ENCODE results near the gene ARMC9. TPM values are rescaled to one million over a fixed set of nuclear protein-coding genes. Genes with fewer than 3 reads are reported as not detected.
"Not testable (repeated sequence)": the region's sequence is repeated elsewhere in the genome, so short reads cannot be mapped to it uniquely, and the experiment has no call there.

The ARMC9 gene
- total and polyA plus RNA-seq, 7 donors, result 2.4 to 95.3 (median 24.3) TPM

GRCh38 chr2:231246171-231246842, 47.9 kb downstream of the ARMC9 start:
- no peak for DNase-seq
- Histone ChIP-seq H3K4me1 (peaks cover 0 to 9% (median under 1%) of the 10 kb centered on the region in 4 donors), H3K36me3 (peaks cover 0 to 26% (median 6%) of the 10 kb centered on the region in 4 donors), H3K27me3 (no peaks in the 10 kb centered on the region), H3K4me3 (no peak overlapping the region), H3K27ac (no peak overlapping the region), H3K9me3 (no peaks in the 10 kb centered on the region)
- intact Hi-C loops (cut with DNase I), result no loop called here
- 75 to 89% methylated on average over 7 of the region's 7 CpGs for WGBS, 2 donors
- no peak for TF ChIP-seq EP300 (IDR thresholded peaks at IDR 0.05)
- TF ChIP-seq POLR2AphosphoS5 (IDR thresholded peaks at IDR 0.05), result no peak
- TF ChIP-seq CTCF (IDR thresholded peaks at IDR 0.05), result no peak
- no peak for TF ChIP-seq POLR2A (IDR thresholded peaks at IDR 0.05)

DNA sequence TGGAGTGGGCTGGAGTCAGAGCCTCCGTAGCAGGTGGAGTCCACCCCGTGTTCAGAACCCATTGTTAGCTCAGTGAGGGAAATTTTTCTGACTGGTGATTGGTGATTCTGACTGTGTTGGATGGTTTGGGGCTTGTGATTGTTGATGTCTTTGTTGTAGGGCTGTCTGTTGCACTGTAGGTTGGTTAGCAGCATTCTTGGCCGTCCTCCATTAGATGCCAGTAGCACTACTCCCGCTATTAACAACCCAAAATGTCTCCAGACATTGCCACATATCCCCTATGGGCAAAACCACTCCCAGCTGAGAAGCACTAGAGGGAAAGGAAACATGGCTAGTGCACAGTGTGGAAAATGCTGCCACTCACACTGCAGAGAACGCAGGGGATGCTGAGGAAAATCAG, 51.7 kb downstream of the ARMC9 start:
- DNase-seq, result no peak
- Histone ChIP-seq H3K27me3 (no peaks in the 10 kb centered on the region), H3K4me3 (no peak overlapping the region), H3K36me3 (peaks cover 0 to 20% (median 2%) of the 10 kb centered on the region in 4 donors), H3K9me3 (no peaks in the 10 kb centered on the region), H3K4me1 (peaks cover 0 to 18% (median 8%) of the 10 kb centered on the region in 4 donors), H3K27ac (no peak overlapping the region)
- TF ChIP-seq POLR2AphosphoS5 (IDR thresholded peaks at IDR 0.05) (no peak), POLR2A (IDR thresholded peaks at IDR 0.05) (no peak), EP300 (IDR thresholded peaks at IDR 0.05) (no peak), CTCF (IDR thresholded peaks at IDR 0.05) (no peak)
- intact Hi-C loops (cut with DNase I), result no loop called here
- 93 to 96% methylated on average over 5 of the region's 5 CpGs for WGBS, 2 donors

- H3K9me3 ChIP-seq, result no peaks in the 10 kb centered on the region
- H3K4me1 ChIP-seq, result peaks cover 0 to 18% (median 8%) of the 10 kb centered on the region in 4 donors
- 78% methylated on average over 3 of the region's 3 CpGs for WGBS, 2 donors
- no peak overlapping the region for H3K4me3 ChIP-seq
- H3K27me3 ChIP-seq, result no peaks in the 10 kb centered on the region
- TF ChIP-seq POLR2AphosphoS5 (IDR thresholded peaks at IDR 0.05) (no peak), EP300 (IDR thresholded peaks at IDR 0.05) (no peak), POLR2A (IDR thresholded peaks at IDR 0.05) (no peak), CTCF (IDR thresholded peaks at IDR 0.05) (no peak)
- DNase-seq, result no peak
- intact Hi-C loops (cut with DNase I), result no loop called here
- H3K36me3 ChIP-seq, result peaks cover 0 to 20% (median 2%) of the 10 kb centered on the region in 4 donors
- H3K27ac ChIP-seq, result no peak overlapping the region
Observed at GRCh38 chr2:231250698-231251097, 52.3 kb downstream of the ARMC9 start.

GRCh38 chr2:231253292-231253691, 54.9 kb downstream of the ARMC9 start:
- 58 to 83% methylated on average over 6 of the region's 6 CpGs for WGBS, 2 donors
- DNase-seq, result not testable (repeated sequence)
- H3K36me3 ChIP-seq, result peaks cover 0 to 26% (median 2%) of the 10 kb centered on the region in 4 donors

GRCh38 chr2:231256494-231256893, 58.1 kb downstream of the ARMC9 start:
- no peak for DNase-seq
- H3K9me3 ChIP-seq, result no peaks in the 10 kb centered on the region
- H3K4me1 ChIP-seq, result peaks cover 0 to 26% (median 22%) of the 10 kb centered on the region in 4 donors
- no peak overlapping the region for H3K4me3 ChIP-seq
- peaks cover 0 to 50% (median 10%) of the 10 kb centered on the region in 4 donors for H3K36me3 ChIP-seq
- H3K27ac ChIP-seq, result peak overlapping the region in 2 of 4 donors; percentile 43 to 66
- TF ChIP-seq POLR2AphosphoS5 (IDR thresholded peaks at IDR 0.05) (peak in 1 of 4 donors; percentile 8), POLR2A (IDR thresholded peaks at IDR 0.05) (no peak), EP300 (IDR thresholded peaks at IDR 0.05) (no peak), CTCF (IDR thresholded peaks at IDR 0.05) (no peak)
- no peaks in the 10 kb centered on the region for H3K27me3 ChIP-seq
- WGBS, 2 donors, result 80 to 81% methylated on average over 6 of the region's 6 CpGs
- intact Hi-C loops (cut with DNase I), result no loop called here

More at GRCh38 chr2:231253292-231253691, 54.9 kb downstream of the ARMC9 start:
- H3K9me3 ChIP-seq; intact Hi-C loops (cut with DNase I); H3K4me3 ChIP-seq; H3K27me3 ChIP-seq: not testable (repeated sequence)
- H3K4me1 ChIP-seq, result peaks cover 0 to 29% (median 23%) of the 10 kb centered on the region in 4 donors
- peak overlapping the region in 2 of 4 donors; percentile 22 to 27 for H3K27ac ChIP-seq
